ENCODE results near the gene MEIOC.
A peak's percentile ranks its signal among the peaks of the same experiment; 100 is the strongest.

The MEIOC gene

DNA sequence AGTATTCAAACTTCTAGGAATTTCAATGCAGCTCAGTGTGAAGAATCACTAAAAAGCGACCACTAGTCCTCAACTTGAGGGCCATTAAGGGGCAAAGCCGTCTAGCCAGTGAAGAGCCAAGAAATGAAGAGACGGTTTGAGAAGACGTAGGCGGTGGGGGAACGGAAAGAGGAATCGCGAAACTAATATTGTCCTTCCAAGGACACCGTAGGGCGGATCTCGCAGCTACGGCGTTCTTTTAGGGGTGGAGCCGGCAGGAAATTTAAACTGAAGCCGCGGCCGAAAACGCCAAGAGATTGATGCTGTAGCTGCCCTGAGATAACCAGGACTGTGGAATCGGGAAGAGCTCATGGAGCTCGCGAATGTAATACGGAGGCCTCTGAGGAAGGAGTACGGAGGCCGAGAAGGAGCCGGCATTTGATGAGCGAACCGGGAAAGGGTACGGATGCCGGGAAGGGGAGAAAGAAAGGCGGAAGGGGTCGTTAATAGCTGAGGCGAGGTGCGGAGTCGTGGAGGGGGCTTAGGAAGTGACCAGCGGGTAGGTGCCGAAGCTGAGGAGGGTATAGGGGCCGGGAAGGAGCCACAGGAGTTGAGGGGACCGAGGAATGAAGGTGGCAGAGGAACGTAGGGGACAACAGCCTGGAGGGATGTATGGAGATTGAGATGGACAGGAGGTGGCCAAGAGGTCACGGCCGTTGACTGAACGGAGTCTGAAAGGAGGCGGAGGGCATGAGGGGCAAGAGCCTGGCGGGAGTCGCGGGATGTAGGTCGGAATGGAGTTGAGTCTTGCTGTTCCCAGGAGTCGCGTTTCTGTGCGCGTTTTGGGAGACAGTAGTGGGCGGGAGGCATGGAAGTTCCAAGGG lies 52.4 kb downstream of the MEIOC start, which contains the start of gene DBF4B:
TSS of gene DBF4B (plus strand) at position 265 of the 863 bp plus-strand sequence. CDS start at position 421, 156 bp downstream.
- H3K4me3 ChIP-seq (ENCODE audit: low read length): peak within 1 kb of the TSS; percentile 92
- no peak for TF ChIP-seq ZNF274 (IDR thresholded peaks at IDR 0.05; ENCODE audit: low read depth, low read length)

DNA sequence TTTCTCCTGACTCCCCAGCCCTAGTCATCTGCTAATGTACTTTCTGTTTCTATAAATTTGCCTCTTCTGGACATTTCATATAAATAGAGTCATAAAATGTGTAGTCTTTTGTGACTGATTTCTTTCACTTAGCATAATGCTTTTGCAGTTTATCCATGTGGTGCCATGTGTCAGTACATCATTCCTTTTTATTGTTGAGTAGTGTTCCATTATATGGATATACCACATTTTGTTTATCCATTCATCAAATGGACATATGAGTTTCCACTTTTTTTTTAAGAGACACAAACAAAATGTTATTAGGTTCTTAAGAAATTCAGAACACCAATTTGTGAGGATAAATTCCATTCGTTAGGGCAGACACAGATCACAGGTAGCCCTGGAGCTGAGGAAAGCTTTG lies 63.2 kb downstream of the MEIOC start:
- TF ChIP-seq ZNF274 (IDR thresholded peaks at IDR 0.05; ENCODE audit: low read depth, low read length): no peak
- H3K4me3 ChIP-seq (ENCODE audit: low read length): no peak overlapping the region

DNA sequence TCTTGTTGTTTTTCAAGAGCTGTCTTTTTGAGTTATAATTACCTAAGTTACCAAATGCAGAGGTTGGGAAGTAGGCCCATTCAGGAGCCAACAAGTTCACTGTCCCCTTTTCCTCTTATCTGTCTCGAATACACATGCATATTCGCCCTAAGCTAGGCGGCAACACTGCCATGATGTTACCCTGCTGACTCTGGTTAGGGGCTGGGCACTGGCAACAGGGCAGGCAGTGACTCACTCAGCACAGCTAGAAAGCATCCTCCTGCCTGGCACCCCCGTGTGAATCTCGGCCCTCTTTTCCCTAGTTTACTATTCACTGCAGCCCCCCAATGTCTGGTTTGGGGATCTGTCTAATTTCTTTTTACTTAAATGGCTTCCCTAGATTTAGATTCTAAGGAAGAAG lies 66.0 kb downstream of the MEIOC start:
- no peak for TF ChIP-seq ZNF274 (IDR thresholded peaks at IDR 0.05; ENCODE audit: low read depth, low read length)
- H3K4me3 ChIP-seq (ENCODE audit: low read length): no peak overlapping the region
